T-helper 1 cell treated with Interleukin-12 subunit alpha and Interleukin-12 subunit beta and Interleukin-4 antibody, amounts not matched to agents 30 ng/mL and 1 ng/mL, for 36 hours (primary cell): ENCODE results near the gene GPR162. TPM values are rescaled to one million over a fixed set of nuclear protein-coding genes. Genes with fewer than 3 reads are reported as not detected.

Experiments
- intact Hi-C: fragments of 100-400 bp; cut with micrococcal nuclease; formaldehyde crosslinking; loops from one replicate; pipeline ENCODE4 v1.15.1; 2024
- total RNA-seq: library from RNA; stranded (reverse); gene quantifications from 2 replicates; pipeline ENCODE4 v1.2.3, GENCODE V29; 2022

The GPR162 gene, protein sequence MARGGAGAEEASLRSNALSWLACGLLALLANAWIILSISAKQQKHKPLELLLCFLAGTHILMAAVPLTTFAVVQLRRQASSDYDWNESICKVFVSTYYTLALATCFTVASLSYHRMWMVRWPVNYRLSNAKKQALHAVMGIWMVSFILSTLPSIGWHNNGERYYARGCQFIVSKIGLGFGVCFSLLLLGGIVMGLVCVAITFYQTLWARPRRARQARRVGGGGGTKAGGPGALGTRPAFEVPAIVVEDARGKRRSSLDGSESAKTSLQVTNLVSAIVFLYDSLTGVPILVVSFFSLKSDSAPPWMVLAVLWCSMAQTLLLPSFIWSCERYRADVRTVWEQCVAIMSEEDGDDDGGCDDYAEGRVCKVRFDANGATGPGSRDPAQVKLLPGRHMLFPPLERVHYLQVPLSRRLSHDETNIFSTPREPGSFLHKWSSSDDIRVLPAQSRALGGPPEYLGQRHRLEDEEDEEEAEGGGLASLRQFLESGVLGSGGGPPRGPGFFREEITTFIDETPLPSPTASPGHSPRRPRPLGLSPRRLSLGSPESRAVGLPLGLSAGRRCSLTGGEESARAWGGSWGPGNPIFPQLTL
- 0.17 and 0.29 TPM in 2 replicates for total RNA-seq

DNA sequence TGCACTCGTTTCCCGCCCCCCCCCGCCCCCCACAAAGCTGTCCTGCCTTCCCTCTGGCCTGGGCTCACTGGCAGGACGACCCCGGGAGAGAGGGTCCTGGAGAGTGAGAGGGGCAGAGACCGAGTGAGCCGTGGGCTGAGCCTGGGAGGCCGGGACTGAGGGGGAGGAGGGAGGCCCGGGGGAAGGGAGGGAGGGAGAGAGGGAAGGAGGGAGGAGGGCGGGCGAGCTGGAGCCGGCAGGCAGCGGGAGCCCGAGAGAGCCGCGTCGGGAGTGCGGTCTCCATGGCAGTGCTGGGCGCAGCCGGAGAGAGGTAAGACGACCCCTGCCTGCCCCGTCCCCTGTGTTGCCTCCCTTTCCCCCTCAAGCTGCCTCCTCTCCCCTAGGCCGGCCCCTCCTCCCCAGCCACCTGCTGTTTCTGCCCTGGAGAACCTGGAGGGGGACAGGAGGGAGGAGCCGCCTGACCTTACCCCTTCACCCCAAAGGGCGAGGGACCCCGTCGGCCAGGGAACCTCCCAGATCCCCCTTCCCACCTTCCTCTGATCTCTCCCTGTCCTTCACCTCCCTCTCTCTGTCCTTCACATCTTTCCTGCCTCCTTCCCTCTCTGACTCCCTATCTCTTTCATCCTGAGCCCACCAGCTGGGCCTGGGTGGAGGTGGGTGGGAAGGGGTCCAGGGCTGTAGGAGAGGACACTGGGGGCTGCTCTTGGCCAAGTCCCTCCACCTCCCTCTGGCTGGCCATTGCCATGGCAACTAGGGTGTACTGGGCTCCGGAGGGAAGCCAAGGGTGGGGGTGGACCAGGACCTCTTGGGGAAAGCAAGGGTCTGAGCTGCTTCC lies at the start of gene GPR162:
TSS of gene GPR162 (plus strand) at position 231 of the 835 bp plus-strand sequence. CDS start 2,078 bp downstream, outside the sequence.
- intact Hi-C loops, result no loop called here

DNA sequence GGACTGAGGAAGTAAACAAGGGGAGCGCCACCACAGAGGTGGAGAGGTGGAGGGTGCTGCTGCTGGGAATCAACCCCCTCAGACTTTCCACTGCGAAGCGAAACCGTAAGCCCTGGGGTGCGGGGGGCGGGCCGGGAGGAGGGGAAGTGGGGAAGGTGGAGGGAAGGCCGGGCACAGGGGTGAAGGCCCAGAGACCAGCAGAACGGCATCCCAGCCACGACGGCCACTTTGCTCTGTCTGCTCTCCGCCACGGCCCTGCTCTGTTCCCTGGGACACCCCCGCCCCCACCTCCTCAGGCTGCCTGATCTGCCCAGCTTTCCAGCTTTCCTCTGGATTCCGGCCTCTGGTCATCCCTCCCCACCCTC lies 49.3 kb upstream of the GPR162 start, which contains the start of gene LAG3:
TSS of gene LAG3 (plus strand) at position 190 of the 365 bp plus-strand sequence. CDS start 333 bp downstream, outside the sequence.
- intact Hi-C loops, result loop anchor here (1.0 kb wide), 1 partner anchor 8 kb away; no protein-coding TSS in a partner anchor

DNA sequence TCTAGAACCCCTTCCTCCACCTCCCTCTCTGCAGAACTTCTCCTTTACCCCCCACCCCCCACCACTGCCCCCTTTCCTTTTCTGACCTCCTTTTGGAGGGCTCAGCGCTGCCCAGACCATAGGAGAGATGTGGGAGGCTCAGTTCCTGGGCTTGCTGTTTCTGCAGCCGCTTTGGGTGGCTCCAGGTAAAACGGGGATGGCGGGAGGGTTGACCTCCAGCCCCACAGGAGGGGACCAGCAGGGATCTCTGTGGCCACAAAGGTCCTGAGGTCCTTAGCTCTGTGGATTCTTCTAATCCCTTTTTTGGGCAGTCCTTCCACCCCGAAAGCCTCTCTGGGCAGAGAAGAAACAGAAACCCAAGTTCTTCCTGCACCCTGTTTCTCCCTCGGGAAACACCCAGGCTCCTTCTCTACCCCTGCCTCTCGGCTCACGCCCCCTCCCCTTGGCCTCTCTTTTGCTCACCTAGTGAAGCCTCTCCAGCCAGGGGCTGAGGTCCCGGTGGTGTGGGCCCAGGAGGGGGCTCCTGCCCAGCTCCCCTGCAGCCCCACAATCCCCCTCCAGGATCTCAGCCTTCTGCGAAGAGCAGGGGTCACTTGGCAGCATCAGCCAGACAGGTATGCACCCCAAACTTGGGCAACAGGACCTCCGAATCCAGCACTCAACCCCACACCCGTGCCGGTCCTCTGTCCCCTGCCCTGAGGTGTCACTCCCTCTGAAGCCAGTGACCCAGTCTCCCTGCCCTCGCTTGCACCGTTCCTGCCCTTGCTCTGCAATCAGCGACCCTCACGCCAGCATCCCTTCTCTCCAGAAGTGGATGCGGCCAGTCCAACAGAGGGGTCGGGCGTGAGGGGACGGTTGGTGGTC lies 48.7 kb upstream of the GPR162 start:
- intact Hi-C loops, result loop anchor here (1.0 kb wide), 1 partner anchor 7 kb away; no protein-coding TSS in a partner anchor

DNA sequence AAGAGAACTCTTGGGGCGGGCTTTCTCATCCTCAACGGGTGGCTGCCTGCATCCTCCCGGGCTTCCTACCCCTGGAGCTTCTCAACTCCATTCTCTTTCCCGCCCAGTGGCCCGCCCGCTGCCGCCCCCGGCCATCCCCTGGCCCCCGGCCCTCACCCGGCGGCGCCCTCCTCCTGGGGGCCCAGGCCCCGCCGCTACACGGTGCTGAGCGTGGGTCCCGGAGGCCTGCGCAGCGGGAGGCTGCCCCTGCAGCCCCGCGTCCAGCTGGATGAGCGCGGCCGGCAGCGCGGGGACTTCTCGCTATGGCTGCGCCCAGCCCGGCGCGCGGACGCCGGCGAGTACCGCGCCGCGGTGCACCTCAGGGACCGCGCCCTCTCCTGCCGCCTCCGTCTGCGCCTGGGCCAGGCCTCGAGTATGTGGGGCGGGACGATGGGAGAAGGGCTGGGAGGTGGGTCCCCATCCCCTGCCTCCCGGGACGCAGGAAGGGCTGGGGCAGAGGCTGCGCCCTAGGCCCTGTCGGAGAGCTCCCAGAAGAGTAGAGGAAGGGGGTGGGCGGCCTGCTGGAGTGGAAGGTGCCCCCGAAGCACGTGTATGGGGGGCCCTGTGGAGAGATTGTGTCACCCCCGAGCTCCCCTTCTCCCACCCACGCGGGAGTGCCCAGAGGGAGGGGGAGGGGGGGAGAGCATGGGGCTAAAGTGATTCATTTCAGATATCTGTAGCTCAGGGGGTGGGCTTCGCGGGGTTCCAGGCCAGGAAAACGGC lies 47.9 kb upstream of the GPR162 start:
- intact Hi-C loops, result no loop called here

DNA sequence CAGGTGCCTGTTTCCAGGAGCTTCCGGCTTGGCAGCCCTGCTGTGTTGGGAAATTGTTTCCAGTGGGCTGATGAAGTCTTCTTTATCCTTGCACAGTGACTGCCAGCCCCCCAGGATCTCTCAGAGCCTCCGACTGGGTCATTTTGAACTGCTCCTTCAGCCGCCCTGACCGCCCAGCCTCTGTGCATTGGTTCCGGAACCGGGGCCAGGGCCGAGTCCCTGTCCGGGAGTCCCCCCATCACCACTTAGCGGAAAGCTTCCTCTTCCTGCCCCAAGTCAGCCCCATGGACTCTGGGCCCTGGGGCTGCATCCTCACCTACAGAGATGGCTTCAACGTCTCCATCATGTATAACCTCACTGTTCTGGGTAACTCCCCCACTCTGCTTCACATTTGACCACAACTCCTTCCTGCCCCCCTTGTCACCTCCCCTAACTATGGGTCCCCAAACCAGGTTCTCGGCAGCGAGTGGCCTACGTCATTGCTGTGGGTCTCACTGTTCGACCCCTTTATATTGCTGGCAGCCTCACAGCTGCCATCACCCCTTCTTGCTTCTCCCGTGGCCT lies 47.0 kb upstream of the GPR162 start:
- intact Hi-C loops, result loop anchor here (1.0 kb wide), 1 partner anchor 8 kb away; the partner anchor contains the start of gene PTMS

DNA sequence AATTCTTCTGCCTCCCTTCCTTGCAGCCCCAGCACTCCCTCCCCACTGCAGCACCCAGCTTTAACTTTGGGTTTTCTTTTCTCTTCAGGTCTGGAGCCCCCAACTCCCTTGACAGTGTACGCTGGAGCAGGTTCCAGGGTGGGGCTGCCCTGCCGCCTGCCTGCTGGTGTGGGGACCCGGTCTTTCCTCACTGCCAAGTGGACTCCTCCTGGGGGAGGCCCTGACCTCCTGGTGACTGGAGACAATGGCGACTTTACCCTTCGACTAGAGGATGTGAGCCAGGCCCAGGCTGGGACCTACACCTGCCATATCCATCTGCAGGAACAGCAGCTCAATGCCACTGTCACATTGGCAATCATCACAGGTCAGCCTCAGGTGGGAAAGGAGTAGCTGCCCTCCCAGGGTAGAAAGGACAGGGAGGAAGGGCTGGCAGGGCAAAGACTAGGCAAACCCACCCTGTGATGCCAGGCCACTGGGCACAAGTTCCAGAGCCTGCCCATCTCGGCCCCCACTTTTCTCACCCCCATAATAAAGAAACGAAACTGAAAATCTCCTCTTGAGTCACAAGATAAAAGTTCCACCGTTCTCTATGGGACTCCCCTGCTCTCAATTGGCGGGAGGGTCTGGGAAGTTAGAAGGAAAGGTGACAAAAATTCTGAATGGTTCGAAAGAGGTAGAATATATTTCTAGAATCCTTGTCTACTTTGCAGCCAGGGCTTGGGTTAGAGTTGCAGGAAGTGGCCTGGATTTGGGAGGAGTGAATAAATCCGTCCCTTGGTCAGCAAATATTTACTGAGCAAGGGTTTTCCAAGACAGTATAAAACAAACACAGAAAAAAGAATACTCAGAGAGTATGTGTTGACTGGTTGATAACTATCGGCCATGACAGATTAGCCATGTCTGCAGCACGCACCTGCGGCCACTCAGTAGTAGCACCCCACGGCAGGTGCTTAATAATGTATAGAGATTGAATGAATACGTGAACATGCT lies 46.1 kb upstream of the GPR162 start:
- intact Hi-C loops, result loop anchor here (1.0 kb wide), 1 partner anchor 9 kb away; the partner anchor contains the start of gene PTMS

DNA sequence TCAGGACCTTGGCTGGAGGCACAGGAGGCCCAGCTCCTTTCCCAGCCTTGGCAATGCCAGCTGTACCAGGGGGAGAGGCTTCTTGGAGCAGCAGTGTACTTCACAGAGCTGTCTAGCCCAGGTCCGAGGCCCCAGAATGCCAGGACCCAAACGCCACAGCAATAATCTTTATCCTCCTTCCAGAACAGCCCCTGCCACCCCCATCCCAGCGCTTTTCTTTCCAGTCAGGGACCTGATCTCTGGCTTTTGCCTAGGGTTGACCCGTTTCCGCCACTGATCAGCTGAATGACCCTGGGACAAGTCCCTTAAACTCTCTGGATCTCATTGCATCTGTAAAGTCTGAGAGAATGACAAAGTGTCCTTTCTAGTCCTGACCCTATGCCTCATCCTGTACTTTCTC lies 44.2 kb upstream of the GPR162 start:
- intact Hi-C loops, result no loop called here

DNA sequence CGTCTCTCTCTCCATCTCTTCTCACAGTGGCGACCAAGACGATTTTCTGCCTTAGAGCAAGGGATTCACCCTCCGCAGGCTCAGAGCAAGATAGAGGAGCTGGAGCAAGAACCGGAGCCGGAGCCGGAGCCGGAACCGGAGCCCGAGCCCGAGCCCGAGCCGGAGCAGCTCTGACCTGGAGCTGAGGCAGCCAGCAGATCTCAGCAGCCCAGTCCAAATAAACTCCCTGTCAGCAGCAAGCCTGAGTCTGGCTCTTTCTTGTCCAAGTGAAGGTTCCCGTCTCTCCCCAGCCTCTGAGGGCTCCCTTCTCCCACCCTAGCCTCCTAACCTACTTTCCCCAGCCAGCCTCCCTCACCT lies 43.4 kb upstream of the GPR162 start:
- intact Hi-C loops, result no loop called here

DNA sequence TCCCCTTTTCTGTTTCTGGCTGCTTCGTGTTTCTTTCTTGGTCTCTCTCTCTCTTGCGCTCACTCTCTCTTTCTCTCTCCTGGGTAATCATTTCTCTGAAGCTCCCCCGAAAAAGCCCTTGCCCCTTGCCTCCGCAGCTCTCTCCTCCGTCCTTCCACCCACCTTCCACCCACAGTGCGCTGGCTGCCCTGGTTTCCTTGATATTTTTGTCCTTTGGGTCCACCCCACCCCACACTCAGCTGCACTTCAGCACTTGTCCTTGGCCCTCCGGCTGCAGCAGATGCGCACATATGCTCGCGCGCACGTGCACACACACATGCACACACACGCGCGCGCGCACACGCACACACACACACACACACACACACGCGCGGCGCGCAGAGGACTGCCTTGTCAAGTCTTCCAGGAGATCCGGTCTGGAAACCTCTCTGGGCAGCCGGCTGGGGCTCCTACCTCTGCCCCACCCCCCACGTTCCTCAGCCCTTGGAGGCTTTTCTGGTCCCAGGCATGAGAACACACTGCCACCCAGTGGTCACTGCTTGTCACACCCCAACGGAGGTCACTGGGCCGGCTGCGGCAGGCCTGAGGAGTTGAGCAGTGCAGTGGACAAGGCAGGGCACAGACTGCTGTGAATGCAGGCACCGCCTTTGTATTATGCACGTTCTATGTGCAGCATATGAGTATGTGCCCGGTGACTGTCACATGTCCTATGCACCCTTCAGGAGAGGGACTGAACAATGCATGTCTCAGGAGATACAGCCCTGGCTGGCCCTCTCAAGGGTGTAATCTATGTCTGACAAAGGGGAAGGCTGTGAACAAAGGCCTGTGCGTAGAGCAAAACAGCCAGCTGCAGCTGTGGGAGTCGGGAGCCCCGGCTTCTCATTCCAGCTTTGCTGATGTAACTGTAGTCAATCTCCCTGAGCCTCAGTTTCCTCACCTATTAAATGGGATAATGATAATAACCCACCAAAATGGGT lies 42.8 kb upstream of the GPR162 start:
- intact Hi-C loops, result loop anchor here (1.0 kb wide), 5 partner anchors 13 to 162 kb away; partner anchors contain the start of genes ING4, MLF2 and PTMS

DNA sequence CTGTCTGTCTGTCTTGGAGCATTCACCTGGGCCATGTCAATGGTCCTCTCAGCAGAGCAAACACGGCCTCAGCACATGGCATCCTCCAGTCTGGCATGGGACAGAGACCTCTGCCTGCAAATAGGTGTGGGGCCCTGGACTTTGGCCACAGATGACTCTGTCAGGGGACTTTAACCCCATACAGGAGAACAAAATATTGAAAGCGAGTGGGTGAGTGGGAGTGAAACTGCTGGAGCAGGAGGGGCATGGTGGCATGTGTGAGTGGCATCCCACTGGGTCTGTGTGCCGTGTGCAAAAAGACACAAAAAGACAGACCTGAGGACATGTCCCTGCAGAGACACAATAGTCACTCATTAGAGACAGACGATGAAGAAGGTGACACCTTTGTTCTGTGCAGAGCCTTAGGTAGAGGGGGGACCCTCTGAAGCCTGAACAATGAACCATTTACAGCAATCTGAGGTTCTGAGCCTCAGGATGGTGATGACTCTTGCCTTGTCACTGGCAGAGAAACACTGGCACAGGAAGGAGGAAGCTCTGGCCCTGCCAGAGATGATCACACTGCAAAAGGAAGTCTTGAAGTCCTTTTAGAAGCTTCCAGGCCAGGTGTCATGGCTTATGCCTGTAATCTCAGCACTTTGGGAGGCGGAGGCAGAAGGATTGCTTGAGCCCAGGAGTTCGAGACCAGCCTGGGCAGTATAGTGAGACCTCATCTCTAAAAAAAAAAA lies 41.8 kb upstream of the GPR162 start:
- intact Hi-C loops, result loop anchor here (1.0 kb wide), 8 partner anchors 8 to 163 kb away; partner anchors contain the start of genes CD4, ING4, LAG3 and MLF2

DNA sequence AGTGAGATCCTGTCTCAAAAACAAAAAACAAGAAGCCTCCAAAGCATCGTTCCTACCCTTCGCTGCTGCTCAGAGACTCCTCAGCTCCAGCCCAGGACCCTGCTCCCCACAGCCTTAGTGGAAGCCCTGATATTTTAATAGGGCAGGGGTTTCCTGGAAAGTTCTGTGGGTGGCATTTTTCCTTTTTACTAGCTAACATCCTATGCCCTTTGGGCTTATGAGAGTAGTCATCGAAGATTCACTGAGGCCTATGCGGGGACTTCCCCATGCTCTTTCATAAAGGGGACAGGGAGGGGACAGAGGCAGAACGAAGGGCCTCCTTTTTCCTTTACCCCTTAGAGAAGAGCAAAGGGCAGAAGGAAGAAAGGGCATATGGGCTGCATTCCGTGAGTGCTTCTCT lies 41.0 kb upstream of the GPR162 start:
- intact Hi-C loops, result loop anchor here (1.0 kb wide), 3 partner anchors 8 to 45 kb away; partner anchors contain the start of genes CD4 and LAG3

DNA sequence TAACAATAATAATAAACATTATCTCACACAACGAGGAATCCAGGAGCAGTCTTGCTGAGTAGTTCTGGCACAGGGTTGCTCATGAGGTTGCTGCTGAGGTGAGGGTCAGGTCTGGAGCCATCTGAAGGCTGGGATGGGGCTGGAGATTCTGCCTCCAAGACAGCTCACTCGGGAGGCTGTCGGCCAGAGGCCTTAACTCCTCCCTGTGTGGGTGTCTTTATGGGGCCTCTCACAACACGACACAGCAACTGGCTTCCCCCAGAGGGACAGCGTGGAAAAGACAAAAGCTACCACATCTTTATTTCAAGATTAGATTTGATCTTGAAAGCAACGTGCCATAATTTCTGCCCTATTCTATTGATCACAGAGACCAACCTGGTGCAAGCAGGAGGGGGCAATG lies 39.5 kb upstream of the GPR162 start:
- intact Hi-C loops, result no loop called here

DNA sequence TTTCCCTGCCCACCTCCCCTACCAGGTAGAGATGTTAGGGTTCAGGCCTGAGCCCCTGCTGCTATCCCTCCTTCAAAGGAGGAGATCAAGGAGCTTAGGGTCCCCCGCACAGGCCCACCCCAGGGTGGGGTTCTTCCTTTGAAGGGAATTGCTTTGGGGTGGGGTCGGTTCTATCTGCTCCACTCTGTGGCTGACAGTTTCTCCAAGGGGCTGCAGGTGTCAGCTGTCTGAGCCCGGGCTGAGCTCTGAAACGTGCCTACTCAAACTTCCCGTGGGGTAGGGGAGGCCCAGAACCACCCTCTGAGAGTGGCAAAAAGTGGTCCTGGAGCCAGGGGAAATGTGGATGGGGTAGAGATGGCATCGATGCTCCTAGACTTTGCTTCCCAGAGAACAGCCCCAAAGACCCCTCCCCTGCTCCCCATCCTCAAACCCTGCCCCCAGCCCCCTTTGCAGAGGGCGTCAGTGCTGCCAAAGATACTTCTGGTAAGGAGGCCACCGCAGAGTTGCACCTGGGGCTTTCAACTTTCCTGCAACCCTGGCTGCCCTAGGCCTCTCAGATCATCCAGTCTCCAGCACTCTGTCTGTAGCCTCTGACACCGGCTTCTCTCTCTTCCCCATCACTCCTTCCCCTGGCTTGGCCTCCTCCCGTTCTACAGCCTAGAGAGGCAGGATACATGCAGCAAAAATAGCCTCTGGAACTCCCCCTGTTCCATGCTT lies 38.6 kb upstream of the GPR162 start:
- intact Hi-C loops, result no loop called here

DNA sequence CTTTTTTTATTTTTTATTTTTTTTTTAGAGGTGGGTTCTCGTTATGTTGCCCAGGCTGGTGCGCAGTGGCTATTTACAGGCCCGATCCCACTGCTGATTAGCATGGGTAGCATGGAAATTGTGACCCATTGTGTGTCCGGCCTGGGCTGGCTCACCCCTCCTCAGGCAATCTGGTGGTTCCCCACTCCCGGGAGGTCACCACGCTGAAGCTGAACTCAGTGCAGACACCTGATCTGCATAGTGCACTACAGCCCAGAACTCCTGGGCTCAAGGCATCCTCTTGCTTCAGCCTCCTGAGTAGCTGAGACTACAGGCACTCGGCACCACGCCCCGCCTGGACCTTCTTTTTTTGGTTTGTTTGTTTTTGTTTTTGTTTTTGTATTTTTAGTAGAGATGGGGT lies 37.8 kb upstream of the GPR162 start:
- intact Hi-C loops, result no loop called here

DNA sequence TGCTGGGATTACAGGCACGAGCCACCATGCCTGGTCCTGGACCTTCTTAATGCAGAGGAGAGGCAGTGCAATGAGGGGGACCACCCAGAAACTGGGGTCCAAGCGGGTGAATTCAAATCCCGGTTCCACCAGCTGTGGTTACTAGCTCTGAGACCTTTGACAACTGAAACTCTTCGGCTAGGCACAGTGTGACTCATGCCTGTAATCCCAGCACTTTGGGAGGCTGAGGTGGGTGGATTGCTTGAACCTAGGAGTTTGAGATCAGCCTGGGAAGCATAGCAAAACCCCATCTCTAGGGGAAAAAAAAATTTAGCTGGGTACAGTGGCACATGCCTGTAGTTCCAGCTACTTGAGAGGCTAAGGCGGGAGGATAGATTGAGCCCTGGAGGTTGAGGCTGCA lies 37.3 kb upstream of the GPR162 start:
- intact Hi-C loops, result no loop called here

DNA sequence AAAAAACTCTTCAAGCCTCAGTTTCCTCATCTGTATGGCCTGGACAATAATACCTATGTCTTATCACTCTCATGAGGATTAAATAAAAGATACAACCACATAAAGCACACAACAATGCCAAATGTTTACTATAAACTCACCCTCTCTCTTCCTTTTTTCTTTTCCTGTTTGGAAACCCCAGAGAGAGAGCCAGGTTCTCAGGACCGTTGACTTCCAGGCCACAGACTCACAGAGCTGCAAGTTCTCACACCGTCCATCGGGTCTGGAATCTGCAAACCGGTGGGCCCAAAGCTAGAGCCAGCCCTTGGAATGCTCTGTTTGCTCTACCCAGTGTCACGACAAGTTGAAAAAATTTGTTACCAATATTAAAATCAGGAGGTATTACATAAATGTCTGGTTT lies 36.9 kb upstream of the GPR162 start:
- intact Hi-C loops, result no loop called here
